ENCODE measurements around the gene ANKRD63.

Gene ANKRD63

GRCh38 chr15:40242601-40243000, 40.3 kb downstream of the ANKRD63 start:
- no peak for DNase-seq (ENCODE audit: low spot score)

DNA sequence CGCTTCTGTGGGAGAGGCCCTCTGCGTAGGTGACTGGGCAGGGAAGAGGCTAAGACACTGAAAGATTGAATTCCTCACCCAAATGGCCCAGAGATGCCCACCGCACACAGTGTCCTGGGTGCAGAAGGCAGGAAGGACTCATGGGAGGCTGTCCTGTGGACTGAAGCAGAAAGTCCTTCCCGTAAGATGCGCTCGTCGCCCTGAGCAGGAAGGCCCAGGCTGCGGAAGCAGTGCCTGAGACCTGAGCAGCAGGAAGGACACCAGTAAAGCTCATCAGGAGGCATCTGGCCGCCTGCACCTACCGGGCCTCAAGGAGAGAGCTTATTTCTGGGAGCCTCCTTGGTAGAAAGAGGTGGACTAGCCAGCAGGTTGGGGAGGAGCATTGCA, 40.7 kb downstream of the ANKRD63 start:
- DNase-seq (ENCODE audit: low spot score): no peak

DNA sequence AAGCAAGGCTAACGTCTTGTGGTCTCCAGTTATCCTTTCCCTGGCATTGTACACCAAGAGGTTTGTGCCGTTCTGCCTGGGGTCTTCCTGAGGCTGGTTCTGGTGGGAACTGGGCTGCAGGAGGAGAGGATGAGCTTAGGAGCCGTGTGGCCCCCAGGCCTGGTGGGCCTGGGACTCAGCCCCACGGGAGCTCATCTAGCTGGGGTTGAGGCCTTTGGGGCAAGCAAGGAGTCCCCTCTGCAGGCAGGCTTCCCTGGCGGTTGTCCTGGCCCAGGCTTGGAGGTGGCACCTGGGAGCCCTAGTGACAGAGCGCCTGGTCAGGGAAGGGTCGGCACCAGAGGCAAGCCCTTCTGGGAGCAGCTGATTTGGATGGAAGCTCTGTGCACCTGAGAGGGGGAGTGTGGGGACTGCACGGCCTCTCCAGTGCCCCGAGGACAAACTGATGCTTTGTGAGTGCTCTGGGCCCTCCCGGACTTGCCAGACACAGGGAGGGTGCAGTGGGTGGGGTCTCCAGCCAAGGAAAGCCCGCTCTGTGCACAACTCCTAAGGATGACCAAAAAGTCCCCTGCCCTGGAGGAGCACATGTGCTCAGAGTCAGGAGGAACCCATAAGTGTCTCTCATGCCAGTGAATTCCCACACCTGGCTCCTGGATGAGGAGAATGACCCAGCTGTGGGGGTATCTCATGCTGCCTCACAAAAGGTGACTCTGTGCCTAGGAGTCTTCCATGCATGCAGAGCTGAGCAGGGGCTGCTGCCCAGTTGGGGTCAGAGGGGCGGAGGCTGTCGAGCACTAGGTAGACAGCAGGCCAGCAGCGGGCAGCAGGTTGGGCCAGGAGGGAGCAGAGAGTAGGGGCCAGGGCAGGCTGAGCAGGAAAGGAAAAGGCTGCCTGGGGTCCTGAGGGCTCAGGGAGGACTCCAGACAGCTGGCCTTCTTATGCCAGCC, 41.3 kb downstream of the ANKRD63 start:
- DNase-seq (ENCODE audit: low spot score): no peak

DNA sequence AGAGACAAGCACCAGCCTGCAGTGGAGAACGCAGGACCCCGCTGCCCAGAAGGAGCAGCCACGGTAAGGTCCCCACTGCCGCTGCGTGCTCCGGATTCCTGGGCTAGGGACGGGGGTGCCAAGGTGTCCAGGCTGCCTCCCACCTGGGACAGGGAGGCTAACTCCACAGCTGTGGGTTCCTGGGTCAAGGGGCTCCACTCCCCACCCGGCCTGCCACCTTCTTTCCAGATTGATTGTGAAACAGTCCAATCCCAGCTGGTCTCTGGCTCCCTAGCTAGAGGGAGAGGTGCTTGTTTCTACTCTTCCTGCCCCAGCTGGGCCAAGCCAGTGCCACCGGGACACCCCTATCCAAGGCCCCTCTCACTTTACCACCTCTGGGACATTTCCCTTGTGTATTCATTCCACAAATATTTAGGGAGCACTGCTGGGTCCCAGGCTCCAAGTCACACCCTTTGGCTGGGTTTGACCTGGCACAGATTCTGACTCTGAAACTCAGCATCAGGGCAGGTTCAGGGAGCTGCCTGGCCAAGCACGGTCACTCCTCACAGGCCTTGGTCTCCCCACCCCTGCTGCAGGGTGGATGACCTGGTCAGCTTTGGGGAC, 42.1 kb downstream of the ANKRD63 start:
- DNase-seq (ENCODE audit: low spot score): no peak

- no peak for DNase-seq (ENCODE audit: low spot score)
Observed at GRCh38 chr15:40239693-40240618, 42.9 kb downstream of the ANKRD63 start.

GRCh38 chr15:40239404-40239692, 43.5 kb downstream of the ANKRD63 start:
- DNase-seq (ENCODE audit: low spot score): no peak

GRCh38 chr15:40238532-40239403, 44.1 kb downstream of the ANKRD63 start, which contains the start of gene PAK6:
Gene PAK6, plus strand, starts transcription at chr15:40239063. Its CDS starts 25,723 bp downstream, at chr15:40264786.
- peak; percentile 85 for DNase-seq (ENCODE audit: low spot score)

- no peak for DNase-seq (ENCODE audit: low spot score)
Observed at GRCh38 chr15:40235201-40235885, 47.5 kb downstream of the ANKRD63 start.

- no peak for DNase-seq (ENCODE audit: low spot score)
Observed at GRCh38 chr15:40234783-40235182, 48.1 kb downstream of the ANKRD63 start.

DNA sequence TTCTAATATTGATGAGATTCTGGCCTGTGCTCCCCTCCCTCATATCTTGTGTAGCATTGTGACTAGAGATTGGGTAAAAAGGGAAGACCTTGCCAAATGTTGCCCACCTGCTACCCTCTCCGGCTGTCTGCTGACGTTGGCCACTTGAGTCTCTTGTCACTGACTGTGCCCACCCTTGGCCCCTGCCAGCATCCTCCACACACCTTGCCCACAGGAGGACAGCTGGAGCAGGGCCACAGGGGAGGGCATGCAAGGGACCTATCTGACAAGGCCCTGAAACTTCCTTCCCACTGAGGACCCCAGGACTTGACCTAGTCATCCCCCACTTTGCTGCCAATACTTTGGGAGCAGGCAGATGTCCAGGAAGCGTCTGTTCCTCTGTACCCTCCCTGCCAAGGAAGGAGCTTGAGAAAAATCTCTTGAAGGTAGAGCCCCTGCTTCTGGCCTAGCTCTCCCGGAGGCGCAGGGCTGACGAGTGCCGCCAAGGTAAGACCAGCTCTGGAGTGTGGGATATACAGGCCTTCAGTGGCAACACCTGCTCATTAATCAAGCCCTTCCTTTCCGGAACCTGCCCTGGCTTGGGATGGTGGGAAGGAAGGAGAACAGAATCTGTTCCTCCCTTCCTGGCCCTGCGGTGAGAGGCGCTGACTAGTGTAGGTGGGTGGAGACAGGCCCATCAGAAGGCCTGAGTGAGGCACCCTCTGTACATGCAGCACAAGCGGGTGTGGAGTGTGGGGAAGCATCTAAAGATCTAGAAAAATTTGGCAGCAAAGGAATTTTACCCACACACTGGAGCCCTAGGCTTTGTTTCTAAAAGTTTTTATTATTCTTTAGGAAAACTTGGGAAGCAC, 48.9 kb downstream of the ANKRD63 start:
- DNase-seq (ENCODE audit: low spot score): no peak

DNA sequence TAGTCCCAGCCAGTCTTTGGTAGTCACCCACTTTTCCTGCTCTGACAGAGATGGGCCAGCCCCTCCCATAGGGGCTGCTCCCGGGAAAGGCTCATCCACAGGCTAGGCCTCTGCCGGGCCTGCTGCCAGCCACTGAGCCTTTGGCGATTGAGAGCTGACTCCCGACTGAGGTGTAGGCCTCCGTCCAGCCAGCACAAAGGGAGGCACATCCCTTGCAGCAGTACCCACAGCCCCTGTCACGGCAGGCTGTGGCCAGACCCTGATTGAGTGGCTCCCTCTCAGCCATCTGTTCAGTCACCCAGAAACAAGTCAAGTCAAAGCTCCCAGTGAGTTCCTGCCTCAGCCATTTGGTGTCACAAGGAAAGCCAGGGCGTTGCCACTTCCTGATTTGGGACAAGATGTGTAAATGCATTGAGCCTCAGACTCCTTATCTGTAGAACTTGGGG, 50.2 kb downstream of the ANKRD63 start:
- DNase-seq (ENCODE audit: low spot score): no peak
